ENCODE measurements around the gene TGM4. TPM values are rescaled to one million over a fixed set of nuclear protein-coding genes. Genes with fewer than 3 reads are reported as not detected.

Gene TGM4
- total and polyA plus RNA-seq, 9 of the 15 experiments (the other 6 are each of a cell fraction or from before 2014, with no cell fraction given): not detected

DNA sequence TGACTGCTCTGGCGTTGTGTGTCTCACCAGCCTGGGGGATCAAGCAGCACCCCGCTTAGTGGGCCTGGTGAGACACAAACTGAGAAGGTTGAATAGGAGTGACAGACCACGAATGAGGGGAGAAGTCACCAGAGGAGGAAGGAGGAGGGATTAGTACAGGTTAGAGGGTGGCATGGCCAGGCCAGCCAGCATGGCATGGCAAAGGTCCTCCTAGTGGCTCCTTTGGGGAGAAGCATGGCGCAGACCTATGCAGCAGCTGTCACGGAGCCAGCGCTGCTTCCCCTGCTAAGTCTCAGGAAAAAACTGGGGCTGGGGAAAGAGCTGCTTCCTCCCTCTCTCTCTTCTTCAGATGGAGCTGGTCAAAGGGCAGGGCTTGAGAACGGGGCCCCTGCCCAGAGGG lies 53.0 kb downstream of the TGM4 start:
- H3K9me1 ChIP-seq (ENCODE audit: control insufficient read depth, insufficient read depth, low read length): peaks cover 3% of the 10 kb centered on the region
- no peak overlapping the region for H3K27ac ChIP-seq (ENCODE audit: extremely low read depth, low read depth, low read length)
- no peaks in the 10 kb centered on the region for H3K79me2 ChIP-seq (ENCODE audit: control insufficient read depth, insufficient read depth, low read length)
- H3K4me2 ChIP-seq (ENCODE audit: insufficient read depth, low read length): peak overlapping the region; percentile 13; the same call in 1 of the 2 replicates
- H3K4me1 ChIP-seq (replicated peaks in 1 of 2; ENCODE audit: control insufficient read depth in 2 of 2, insufficient read depth in 2 of 2, low read length in 2 of 2): peaks cover 15 to 16% of the 10 kb centered on the region in 2 experiments; a peak in 4 of 5 replicates
- no peaks in the 10 kb centered on the region for H3K9me3 ChIP-seq (replicated peaks; ENCODE audit: control insufficient read depth, insufficient read depth, low read depth, low read length)
- H3K9ac ChIP-seq (ENCODE audit: insufficient read depth in 1 of 2, low read depth in 2 of 2, low read length in 2 of 2): peak overlapping the region in 1 of 2 experiments; percentile 10; a peak in 2 of 4 replicates
- H2AFZ ChIP-seq (ENCODE audit: low read depth, low read length): no peak overlapping the region
- in situ Hi-C loops (cut with MboI): no loop called here
- intact Hi-C loops (cut with micrococcal nuclease): no loop called here
- 66% methylated on average over 7 of the region's 7 CpGs for WGBS (ENCODE audit: insufficient coverage, low coverage, missing lambda C conversion rate)
- no peak overlapping the region for H3K4me3 ChIP-seq
- FAIRE-seq: no peak
- TF ChIP-seq HDGF (IDR thresholded peaks at IDR 0.05) (no peak), NFIX (CRISPR knock-in tag; IDR thresholded peaks at IDR 0.05; ENCODE audit: low read depth) (no peak), PURB (CRISPR knock-in tag; IDR thresholded peaks at IDR 0.05; ENCODE audit: low read depth) (no peak), TARDBP (IDR thresholded peaks at IDR 0.05) (no peak), ZMIZ1 (IDR thresholded peaks at IDR 0.05; ENCODE audit: low read depth in 2 of 2, low read length in 2 of 2) (no peak), PTTG1 (tag; IDR thresholded peaks at IDR 0.05; ENCODE audit: low read depth) (no peak), ZNF165 (CRISPR knock-in tag; IDR thresholded peaks at IDR 0.05; ENCODE audit: borderline replicate concordance) (no peak), NFATC3 (IDR thresholded peaks at IDR 0.05) (no peak), ZNF79 (CRISPR knock-in tag; IDR thresholded peaks at IDR 0.05; ENCODE audit: low read depth) (no peak), ZNF707 (CRISPR knock-in tag; conservative IDR thresholded peaks at IDR 0.05) (no peak), ZNF316 (IDR thresholded peaks at IDR 0.05) (no peak), SNRNP70 (optimal IDR thresholded peaks at IDR 0.05; ENCODE audit: low read depth, low read length) (no peak), FUS (optimal IDR thresholded peaks at IDR 0.05; ENCODE audit: low read depth, low read length) (no peak)
- TF ChIP-seq, protein P1, sequence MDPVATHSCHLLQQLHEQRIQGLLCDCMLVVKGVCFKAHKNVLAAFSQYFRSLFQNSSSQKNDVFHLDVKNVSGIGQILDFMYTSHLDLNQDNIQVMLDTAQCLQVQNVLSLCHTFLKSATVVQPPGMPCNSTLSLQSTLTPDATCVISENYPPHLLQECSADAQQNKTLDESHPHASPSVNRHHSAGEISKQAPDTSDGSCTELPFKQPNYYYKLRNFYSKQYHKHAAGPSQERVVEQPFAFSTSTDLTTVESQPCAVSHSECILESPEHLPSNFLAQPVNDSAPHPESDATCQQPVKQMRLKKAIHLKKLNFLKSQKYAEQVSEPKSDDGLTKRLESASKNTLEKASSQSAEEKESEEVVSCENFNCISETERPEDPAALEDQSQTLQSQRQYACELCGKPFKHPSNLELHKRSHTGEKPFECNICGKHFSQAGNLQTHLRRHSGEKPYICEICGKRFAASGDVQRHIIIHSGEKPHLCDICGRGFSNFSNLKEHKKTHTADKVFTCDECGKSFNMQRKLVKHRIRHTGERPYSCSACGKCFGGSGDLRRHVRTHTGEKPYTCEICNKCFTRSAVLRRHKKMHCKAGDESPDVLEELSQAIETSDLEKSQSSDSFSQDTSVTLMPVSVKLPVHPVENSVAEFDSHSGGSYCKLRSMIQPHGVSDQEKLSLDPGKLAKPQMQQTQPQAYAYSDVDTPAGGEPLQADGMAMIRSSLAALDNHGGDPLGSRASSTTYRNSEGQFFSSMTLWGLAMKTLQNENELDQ (CRISPR knock-in tag; IDR thresholded peaks at IDR 0.05; ENCODE audit: borderline replicate concordance): no peak
- TF ChIP-seq, protein P2, sequence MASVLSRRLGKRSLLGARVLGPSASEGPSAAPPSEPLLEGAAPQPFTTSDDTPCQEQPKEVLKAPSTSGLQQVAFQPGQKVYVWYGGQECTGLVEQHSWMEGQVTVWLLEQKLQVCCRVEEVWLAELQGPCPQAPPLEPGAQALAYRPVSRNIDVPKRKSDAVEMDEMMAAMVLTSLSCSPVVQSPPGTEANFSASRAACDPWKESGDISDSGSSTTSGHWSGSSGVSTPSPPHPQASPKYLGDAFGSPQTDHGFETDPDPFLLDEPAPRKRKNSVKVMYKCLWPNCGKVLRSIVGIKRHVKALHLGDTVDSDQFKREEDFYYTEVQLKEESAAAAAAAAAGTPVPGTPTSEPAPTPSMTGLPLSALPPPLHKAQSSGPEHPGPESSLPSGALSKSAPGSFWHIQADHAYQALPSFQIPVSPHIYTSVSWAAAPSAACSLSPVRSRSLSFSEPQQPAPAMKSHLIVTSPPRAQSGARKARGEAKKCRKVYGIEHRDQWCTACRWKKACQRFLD (CRISPR knock-in tag; IDR thresholded peaks at IDR 0.05): no peak
- TF ChIP-seq, protein P3, sequence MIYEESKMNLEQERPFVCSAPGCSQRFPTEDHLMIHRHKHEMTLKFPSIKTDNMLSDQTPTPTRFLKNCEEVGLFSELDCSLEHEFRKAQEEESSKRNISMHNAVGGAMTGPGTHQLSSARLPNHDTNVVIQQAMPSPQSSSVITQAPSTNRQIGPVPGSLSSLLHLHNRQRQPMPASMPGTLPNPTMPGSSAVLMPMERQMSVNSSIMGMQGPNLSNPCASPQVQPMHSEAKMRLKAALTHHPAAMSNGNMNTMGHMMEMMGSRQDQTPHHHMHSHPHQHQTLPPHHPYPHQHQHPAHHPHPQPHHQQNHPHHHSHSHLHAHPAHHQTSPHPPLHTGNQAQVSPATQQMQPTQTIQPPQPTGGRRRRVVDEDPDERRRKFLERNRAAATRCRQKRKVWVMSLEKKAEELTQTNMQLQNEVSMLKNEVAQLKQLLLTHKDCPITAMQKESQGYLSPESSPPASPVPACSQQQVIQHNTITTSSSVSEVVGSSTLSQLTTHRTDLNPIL (CRISPR knock-in tag; IDR thresholded peaks at IDR 0.05): no peak
- POLR2A ChIA-PET: interaction anchor here (1.0 to 1.8 kb wide), 3 partner anchors 20 to 60 kb away, joined by 3 to 10 read pairs (median 3); no protein-coding TSS in a partner anchor
- BruUV-seq (replicated peaks): no TSS peak
- CTCF ChIA-PET (ENCODE audit: low intra/inter-chr PET ratio): no interaction called here
- H3K36me3 ChIP-seq (ENCODE audit: control insufficient read depth, insufficient read depth, low read length): peaks cover 54% of the 10 kb centered on the region
- no peak for DNase-seq (ENCODE audit: extremely low read depth in 1 of 4, low spot score in 3 of 4)
- ATAC-seq: peak; percentile 8; the same call in 1 of the 3 replicates
- no peaks in the 10 kb centered on the region for H3K27me3 ChIP-seq (ENCODE audit: control insufficient read depth in 2 of 2, insufficient read depth in 2 of 2, low read length in 2 of 2)
- H4K20me1 ChIP-seq (replicated peaks; ENCODE audit: control insufficient read depth, insufficient read depth, low read length): no peaks in the 10 kb centered on the region
